GM12873 (cell line): ENCODE results near the gene C2orf72.

Experiments used
- TF ChIP-seq, protein P1 (sequence below): IDR thresholded peaks from 2 replicates; pipeline ENCODE4 v1.5.1; 2012; ENCODE audit warnings: low read depth, mild to moderate bottlenecking, moderate library complexity, low read length, control low read depth; ENCODE audit not compliant: insufficient read depth; ENCODE audit errors: missing control alignments

The C2orf72 gene

DNA sequence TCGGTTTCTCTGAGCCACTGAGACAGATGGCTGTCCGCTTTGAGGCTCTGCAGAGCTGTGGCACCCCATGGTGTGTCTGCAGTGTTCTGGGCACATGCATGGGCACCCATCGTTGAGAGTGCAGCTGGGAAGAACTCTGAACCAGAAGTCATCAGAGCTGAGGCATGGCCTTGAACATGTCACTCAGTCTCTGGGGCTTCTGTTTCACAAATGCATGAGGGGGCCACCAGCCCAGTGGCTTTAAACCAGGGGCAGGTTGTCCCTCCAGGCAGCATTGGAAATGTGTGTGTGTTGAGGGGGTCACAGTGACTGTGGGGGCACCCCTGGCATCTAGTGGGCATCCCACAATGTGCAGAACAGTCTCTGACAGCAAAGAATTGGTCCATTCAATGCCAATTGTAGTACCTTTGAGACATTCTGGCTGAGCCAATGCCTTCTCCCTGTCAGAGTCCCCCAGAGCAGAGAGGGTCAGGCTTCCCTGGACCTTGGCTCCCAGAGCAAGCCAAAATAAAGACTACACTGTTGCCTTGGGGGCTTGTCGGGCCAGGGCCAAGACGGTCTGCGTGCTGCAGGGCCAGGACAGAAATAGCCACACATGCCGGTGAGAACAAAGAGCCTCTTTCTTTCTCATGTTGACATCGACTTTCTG, 10.1 kb downstream of the C2orf72 start:
- TF ChIP-seq, protein P1, sequence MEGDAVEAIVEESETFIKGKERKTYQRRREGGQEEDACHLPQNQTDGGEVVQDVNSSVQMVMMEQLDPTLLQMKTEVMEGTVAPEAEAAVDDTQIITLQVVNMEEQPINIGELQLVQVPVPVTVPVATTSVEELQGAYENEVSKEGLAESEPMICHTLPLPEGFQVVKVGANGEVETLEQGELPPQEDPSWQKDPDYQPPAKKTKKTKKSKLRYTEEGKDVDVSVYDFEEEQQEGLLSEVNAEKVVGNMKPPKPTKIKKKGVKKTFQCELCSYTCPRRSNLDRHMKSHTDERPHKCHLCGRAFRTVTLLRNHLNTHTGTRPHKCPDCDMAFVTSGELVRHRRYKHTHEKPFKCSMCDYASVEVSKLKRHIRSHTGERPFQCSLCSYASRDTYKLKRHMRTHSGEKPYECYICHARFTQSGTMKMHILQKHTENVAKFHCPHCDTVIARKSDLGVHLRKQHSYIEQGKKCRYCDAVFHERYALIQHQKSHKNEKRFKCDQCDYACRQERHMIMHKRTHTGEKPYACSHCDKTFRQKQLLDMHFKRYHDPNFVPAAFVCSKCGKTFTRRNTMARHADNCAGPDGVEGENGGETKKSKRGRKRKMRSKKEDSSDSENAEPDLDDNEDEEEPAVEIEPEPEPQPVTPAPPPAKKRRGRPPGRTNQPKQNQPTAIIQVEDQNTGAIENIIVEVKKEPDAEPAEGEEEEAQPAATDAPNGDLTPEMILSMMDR = no peak

DNA sequence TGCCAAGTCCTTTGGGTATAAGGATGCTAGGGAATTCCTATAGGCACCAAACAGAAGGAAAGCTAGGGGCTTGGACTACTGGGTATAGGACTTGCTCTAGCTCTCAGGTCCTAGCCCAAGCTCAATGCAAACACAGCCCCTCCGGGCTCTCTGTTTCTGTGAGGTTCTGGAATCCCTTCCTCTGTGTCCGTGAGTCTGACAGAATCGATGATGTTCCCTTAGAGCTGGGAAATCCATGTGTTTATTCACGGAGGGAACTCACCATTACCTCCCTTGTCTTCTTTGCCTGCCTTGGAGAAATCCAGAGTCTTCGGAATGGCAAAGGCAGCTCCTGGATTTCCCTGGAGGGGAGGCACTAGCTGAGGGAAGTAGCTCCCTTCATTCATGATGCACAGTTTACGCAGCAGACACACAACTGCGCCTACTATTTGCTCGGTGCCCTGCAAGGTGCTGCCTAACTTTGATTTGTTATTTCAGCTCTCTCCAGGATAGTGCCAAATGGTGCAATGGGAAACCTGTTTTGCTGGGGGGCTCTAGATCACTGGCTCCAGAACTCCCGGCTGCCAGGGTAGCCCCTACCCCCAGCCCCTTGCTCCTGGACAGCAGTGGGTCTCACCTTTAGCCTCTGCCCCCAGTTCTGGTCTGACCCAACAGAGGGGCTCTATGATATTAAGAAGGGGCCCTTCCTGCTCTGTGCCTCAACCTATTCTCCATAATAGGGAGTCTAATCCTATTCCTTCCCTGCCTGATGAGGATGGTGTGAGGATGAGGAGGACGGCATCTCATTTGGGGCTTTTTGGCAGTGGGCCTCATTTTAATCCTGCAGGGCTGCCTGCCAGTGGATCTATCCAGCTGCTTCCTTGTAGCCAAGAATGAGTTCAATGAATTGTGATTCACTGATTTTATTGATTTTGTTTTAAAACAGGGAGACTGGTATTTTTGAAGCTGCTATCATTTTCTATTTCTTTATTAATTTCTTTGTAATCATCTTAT, 10.9 kb downstream of the C2orf72 start:
- TF ChIP-seq, protein P1 = no peak

DNA sequence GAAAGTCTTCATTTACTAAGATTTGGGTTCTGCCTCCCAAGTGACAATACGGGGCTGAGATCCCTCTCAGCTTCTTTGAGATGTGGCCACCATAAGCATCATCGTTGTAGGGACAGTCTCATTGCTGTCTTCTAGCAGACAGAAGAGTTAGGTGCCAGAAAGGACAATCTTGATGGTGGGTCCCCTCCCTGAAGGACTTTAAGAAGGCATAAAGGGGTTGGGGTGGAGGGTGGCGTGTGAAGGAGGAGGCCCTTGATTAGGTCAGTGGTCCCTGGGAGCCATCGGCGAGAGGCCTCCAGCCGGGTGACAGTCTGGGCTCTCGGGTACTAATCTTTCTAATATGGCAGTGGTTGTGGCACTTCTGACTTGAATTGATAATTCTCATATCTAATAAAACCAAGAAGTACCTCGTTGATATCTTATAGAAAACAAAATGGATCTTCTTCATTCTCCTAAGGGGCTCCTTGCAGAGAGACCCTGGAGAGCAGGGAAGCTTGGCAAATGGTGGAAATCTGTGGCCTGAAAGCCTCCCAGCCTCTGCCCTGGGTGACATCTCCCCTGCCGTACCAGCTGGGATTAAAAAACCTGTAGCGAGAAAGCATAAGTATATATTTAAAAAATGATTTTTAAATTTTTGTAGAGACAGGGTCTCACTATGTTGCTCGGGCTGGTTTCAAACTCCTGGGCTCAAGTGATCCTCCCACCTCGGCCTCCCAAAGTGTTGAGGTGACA, 12.1 kb downstream of the C2orf72 start:
- TF ChIP-seq, protein P1 = no peak

DNA sequence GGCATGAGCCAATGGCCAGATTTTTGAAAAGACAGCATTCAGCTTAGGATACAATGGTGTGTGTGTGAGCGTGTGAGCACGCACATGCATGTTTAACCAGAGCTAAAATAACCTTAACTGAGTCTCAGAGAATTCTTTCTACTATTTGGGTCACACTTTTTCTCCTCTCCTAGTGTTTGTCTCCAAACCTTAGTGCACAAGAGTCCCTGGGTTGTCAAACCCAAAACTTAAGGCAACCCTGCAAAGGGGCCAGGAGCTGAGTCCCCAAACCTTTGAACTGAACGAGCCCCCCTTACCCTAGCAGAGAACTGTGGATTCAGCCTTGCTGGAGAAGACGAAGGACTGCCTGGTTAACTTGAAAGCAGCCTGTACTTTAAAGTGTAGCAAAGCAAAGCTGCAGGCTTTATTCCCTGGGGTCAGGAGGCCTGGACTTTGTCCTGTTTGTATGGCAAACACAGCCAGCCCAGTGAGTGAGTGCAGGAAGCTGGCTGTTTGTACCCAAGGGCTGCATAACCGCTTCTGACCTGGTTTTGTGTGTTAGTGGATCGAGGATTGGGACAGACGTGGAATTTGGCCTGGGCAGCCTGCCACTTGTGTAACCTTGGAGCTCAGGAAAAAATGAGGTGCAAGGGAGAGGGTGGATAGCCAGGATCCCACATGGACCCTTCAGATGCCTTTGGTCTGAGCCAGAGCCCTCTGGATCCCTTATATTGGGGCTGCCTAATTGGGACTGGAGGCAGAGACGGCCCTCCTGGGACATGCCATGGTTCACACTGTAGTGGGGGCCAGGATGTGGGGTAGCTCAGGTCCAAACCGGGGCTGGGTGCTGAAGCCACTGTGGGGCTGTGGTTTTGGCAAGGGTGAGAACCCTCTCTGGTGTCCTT, 12.9 kb downstream of the C2orf72 start:
- TF ChIP-seq, protein P1 = no peak

DNA sequence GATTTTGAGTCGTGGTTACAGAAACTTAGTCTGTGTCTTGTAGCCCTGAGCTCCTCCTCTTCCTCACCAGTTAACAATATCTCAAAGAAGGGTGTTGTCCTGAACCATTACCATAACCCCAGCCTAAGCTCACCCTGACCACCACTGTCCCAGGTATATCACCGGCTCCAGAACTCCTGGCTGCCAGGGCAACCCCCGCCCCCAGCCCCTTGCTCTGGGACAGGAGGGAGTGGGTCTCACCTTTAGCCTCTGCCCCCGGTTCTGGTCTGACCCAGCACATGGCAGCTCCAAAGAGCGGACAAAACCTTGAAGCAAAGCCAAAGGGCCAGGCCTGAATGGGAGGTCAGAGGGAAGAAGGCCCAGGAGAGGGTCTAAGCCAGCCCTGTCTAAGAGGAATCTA, 13.8 kb downstream of the C2orf72 start:
- TF ChIP-seq, protein P1 = no peak

DNA sequence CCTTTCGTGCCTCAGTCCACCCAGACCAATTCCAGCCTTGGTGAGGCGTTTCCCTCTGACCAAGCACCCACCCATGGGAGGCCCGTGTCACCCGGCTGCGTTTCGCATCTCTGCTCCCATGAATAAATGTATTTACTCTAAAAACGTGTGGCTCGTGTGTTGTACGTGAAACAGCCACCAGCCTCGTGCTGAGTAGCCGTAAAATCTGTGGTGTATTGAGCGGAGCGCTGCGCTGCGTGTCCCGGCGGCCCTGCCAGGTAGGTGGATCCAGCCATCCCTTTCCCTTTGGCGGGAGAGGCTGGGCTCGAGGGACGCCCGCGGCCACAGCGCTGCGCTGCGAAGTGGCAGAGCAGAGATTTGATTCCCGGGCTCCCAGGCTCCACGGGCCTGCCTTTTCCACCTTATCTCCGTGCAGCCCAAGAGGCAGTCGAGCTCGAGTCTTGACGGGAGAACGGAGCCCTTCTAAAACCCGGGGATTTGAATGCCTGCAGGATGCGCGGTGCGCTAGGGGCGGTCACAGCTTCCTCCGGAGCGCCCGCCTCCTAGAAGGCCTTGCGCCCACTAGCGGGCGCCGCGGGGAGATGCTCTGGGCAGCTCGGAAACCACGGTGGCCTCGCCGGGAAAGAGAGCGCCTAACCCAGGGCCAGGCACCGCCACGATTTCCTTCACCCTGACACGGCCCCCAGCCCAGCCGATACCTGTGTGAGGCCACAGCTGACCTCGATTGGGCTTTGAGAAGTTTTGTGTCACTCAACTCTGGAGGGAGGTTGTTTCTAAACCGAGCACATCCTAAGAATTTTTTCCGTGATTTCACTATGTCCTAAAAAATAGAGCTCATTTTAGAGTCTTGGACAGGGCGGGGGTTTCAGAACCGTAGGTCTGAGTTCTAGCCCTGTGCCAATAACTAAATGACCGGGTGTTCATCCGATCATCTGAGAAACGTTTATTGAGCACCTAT, 15.4 kb downstream of the C2orf72 start:
- TF ChIP-seq, protein P1 = peak; percentile 95
